ENCODE measurements around the gene TMBIM1.
"Not testable (repeated sequence)": the region's sequence is repeated elsewhere in the genome, so short reads cannot be mapped to it uniquely, and the experiment has no call there.

TMBIM1 gene

GRCh38 chr2:218317835-218318234 is 25.5 kb upstream of the TMBIM1 start:
- DNase-seq, result no peak

GRCh38 chr2:218317303-218317630 is 25.0 kb upstream of the TMBIM1 start:
- no peak for DNase-seq

GRCh38 chr2:218315397-218315796 is 23.1 kb upstream of the TMBIM1 start:
- DNase-seq, result no peak

GRCh38 chr2:218314764-218315163 is 22.5 kb upstream of the TMBIM1 start:
- not testable (repeated sequence) for DNase-seq

- no peak for DNase-seq
These were observed 21.1 kb upstream of the TMBIM1 start for GRCh38 chr2:218313356-218313755.

- no peak for DNase-seq
These were observed 20.0 kb upstream of the TMBIM1 start for GRCh38 chr2:218312267-218312756.

GRCh38 chr2:218311541-218312266 is 19.4 kb upstream of the TMBIM1 start:
- DNase-seq, result not testable (repeated sequence)

- DNase-seq, result no peak
These were observed 18.7 kb upstream of the TMBIM1 start for GRCh38 chr2:218310853-218311540.

- DNase-seq, result no peak
These were observed 15.2 kb upstream of the TMBIM1 start for GRCh38 chr2:218307415-218308090.

GRCh38 chr2:218306184-218306920 is 14.0 kb upstream of the TMBIM1 start:
- DNase-seq, result no peak

GRCh38 chr2:218305383-218305782 is 13.1 kb upstream of the TMBIM1 start:
- no peak for DNase-seq

- DNase-seq, result peak; percentile 39 to 49
These were observed 9.0 kb upstream of the TMBIM1 start for GRCh38 chr2:218301176-218301819.

GRCh38 chr2:218300141-218300540 is 7.8 kb upstream of the TMBIM1 start:
- DNase-seq, result no peak

GRCh38 chr2:218298314-218298875 is 6.1 kb upstream of the TMBIM1 start:
- no peak for DNase-seq

- DNase-seq, result no peak
These were observed 4.5 kb upstream of the TMBIM1 start for GRCh38 chr2:218296847-218297246.

GRCh38 chr2:218296200-218296599 is 3.9 kb upstream of the TMBIM1 start:
- DNase-seq, result no peak

GRCh38 chr2:218295029-218295428 is 2.7 kb upstream of the TMBIM1 start:
- no peak for DNase-seq

GRCh38 chr2:218294430-218295022 is 2.2 kb upstream of the TMBIM1 start:
- no peak for DNase-seq

GRCh38 chr2:218293715-218294429 is 1.6 kb upstream of the TMBIM1 start:
- DNase-seq, result no peak

- no peak for DNase-seq
These were observed 820 bp downstream of the TMBIM1 start for GRCh38 chr2:218291318-218292047.
